Mucosa of stomach (tissue), 1 donor: ENCODE measurements around the gene INO80C.

Experiments
- H3K27me3 ChIP-seq: one replicate; pipeline ENCODE4 v1.7.0; 2013; ENCODE audit warnings: mild to moderate bottlenecking, low read length; ENCODE audit not compliant: control insufficient read depth, insufficient read depth
- H3K36me3 ChIP-seq: one replicate; pipeline ENCODE4 v1.7.0; 2013; ENCODE audit warnings: low read length; ENCODE audit not compliant: control insufficient read depth, insufficient read depth
- H3K4me1 ChIP-seq: one replicate; pipeline ENCODE4 v1.7.0; 2013; ENCODE audit warnings: mild to moderate bottlenecking, low read length; ENCODE audit not compliant: control insufficient read depth, insufficient read depth
- H3K4me3 ChIP-seq: one replicate; pipeline ENCODE4 v1.7.0; 2013; ENCODE audit warnings: low read length
- H3K9ac ChIP-seq: one replicate; pipeline ENCODE4 v1.7.0; 2013; ENCODE audit warnings: mild to moderate bottlenecking, low read length, moderate library complexity
- H3K9me3 ChIP-seq: one replicate; pipeline ENCODE4 v1.7.0; 2013; ENCODE audit warnings: mild to moderate bottlenecking, low read length, moderate library complexity; ENCODE audit not compliant: control insufficient read depth
- donor health status: Pancreatic carcinoma.

Gene INO80C

GRCh38 chr18:35430721-35431373 is 66.9 kb downstream of the INO80C start:
- no peaks in the 10 kb centered on the region for H3K36me3 ChIP-seq
- no peaks in the 10 kb centered on the region for H3K4me1 ChIP-seq
- no peak overlapping the region for H3K4me3 ChIP-seq
- H3K9ac ChIP-seq: no peak overlapping the region
- H3K9me3 ChIP-seq: no peaks in the 10 kb centered on the region
- no peaks in the 10 kb centered on the region for H3K27me3 ChIP-seq

- no peak overlapping the region for H3K9ac ChIP-seq
Observed at GRCh38 chr18:35426786-35427185, 71.0 kb downstream of the INO80C start.

DNA sequence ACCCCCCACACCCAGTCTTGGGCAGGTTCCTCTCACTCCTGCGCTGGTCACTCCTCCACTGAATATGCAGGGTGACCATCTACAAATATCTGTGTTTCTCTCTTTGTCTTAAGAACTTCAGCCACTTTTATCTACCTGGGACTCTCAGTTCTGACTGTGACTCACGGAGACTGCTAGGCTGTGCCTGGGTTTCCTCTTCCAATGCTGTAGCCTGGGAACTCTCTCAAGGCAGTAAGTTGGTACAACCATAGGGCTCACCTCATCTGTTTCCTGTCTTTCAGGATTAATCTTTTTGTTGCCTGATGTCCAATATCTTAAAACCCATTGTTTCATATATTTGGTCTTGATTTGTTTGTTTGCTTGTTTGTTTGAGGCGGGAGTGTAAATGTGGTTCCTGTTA is 73.4 kb downstream of the INO80C start:
- H3K4me1 ChIP-seq: no peaks in the 10 kb centered on the region
- no peaks in the 10 kb centered on the region for H3K9me3 ChIP-seq
- no peaks in the 10 kb centered on the region for H3K27me3 ChIP-seq
- H3K36me3 ChIP-seq: no peaks in the 10 kb centered on the region
- no peak overlapping the region for H3K4me3 ChIP-seq
- no peak overlapping the region for H3K9ac ChIP-seq

More at GRCh38 chr18:35426786-35427185, 71.0 kb downstream of the INO80C start:
- Histone ChIP-seq H3K9me3 (no peaks in the 10 kb centered on the region), H3K4me3 (no peak overlapping the region), H3K36me3 (no peaks in the 10 kb centered on the region), H3K4me1 (no peaks in the 10 kb centered on the region), H3K27me3 (no peaks in the 10 kb centered on the region)

GRCh38 chr18:35422237-35422636 is 75.5 kb downstream of the INO80C start:
- Histone ChIP-seq H3K4me3 (no peak overlapping the region), H3K27me3 (no peaks in the 10 kb centered on the region), H3K9me3 (peaks cover 3% of the 10 kb centered on the region), H3K36me3 (no peaks in the 10 kb centered on the region), H3K4me1 (no peaks in the 10 kb centered on the region), H3K9ac (no peak overlapping the region)

DNA sequence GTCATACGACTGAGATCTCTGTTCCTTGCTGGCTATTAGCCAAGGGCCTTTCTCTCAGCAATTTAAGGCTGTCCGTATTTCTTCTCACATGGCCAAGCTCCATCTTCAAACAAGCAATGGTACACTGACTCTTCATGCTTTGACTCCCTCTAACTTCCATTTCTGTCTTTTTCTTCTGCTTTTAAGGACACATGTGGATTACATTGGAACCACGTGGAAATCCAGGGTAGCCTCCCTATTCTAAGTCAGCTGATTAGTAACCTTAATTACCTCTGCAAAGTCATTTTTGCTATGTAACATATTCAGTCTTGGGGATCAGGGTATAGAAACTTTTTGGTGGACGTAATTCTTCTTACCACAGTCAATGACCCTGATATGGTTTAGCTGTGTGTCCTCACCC is 79.2 kb downstream of the INO80C start:
- Histone ChIP-seq H3K4me3 (no peak overlapping the region), H3K9me3 (peaks cover 7% of the 10 kb centered on the region), H3K9ac (no peak overlapping the region), H3K4me1 (no peaks in the 10 kb centered on the region), H3K36me3 (no peaks in the 10 kb centered on the region), H3K27me3 (no peaks in the 10 kb centered on the region)
